Ascending aorta (tissue), 2 donors: Measurements from ENCODE around the gene CFAP58. TPM values are rescaled to one million over a fixed set of nuclear protein-coding genes. Genes with fewer than 3 reads are reported as not detected.

Source experiments
- DNase-seq, 2 donors: peaks; one replicate each; pipeline ENCODE4 v3.0.0-alpha.2; 2019; ENCODE audit warnings: low spot score in 2 of 2
- H3K27ac ChIP-seq, 2 donors: fragments of 200-600 bp; sonication (generic); one replicate each; pipeline ENCODE4 v1.5.1; 2016 to 2017; ENCODE audit warnings: mild to moderate bottlenecking in 1 of 2
- H3K27me3 ChIP-seq: fragments of 200-600 bp; sonication (generic); one replicate; pipeline ENCODE4 v1.5.1; 2017
- H3K36me3 ChIP-seq, 2 donors: fragments of 200-600 bp; sonication (generic); one replicate each; pipeline ENCODE4 v1.5.1; 2016
- H3K4me1 ChIP-seq, 2 donors: fragments of 200-600 bp; sonication (generic); one replicate each; pipeline ENCODE4 v1.5.1; 2016 to 2017; ENCODE audit warnings: mild to moderate bottlenecking in 1 of 2
- H3K4me3 ChIP-seq, 2 donors: fragments of 200-600 bp; sonication (generic); one replicate each; pipeline ENCODE4 v1.5.1; 2016 to 2017; ENCODE audit warnings: mild to moderate bottlenecking in 1 of 2
- H3K9me3 ChIP-seq, 2 donors: fragments of 200-600 bp; sonication (generic); one replicate each; pipeline ENCODE4 v1.5.1; 2016
- CTCF ChIP-seq, 3 experiments: fragments of 200-600 bp in 2 of 3; fragments of 450-650 bp in 1 of 3; sonication (generic) in 2 of 3; IDR thresholded peaks; one replicate each; pipeline ENCODE4 v1.5.1; 2016 to 2019; ENCODE audit warnings: antibody characterized with exemption in 3 of 3, mild to moderate bottlenecking in 1 of 3, moderate library complexity in 1 of 3
- intact Hi-C: fragments of 100-400 bp; cut with DNase I; formaldehyde crosslinking; loops from one replicate; pipeline ENCODE4 v1.15.1; 2023
- total RNA-seq: library from RNA; depleted of rRNA; stranded (reverse); fragments of >200 nt; gene quantifications from one replicate; pipeline ENCODE4 v1.1.0, GENCODE V29; 2016

Gene CFAP58
- total RNA-seq, 1 donor from 2014 or later: not detected

GRCh38 chr10:104351919-104352318 lies 1.7 kb upstream of the CFAP58 start:
- Histone ChIP-seq H3K36me3 (no peaks in the 10 kb centered on the region), H3K9me3 (no peaks in the 10 kb centered on the region), H3K4me3 (no peak overlapping the region), H3K27me3 (no peaks in the 10 kb centered on the region), H3K27ac (no peak overlapping the region), H3K4me1 (peaks cover 2 to 12% of the 10 kb centered on the region in 2 donors)
- intact Hi-C loops: loop anchor here (2.0 to 5.0 kb wide), 2 partner anchors 47 to 230 kb away; partner anchors contain the start of gene SFR1
- no peak for TF ChIP-seq CTCF (IDR thresholded peaks at IDR 0.05)
- no peak for DNase-seq

DNA sequence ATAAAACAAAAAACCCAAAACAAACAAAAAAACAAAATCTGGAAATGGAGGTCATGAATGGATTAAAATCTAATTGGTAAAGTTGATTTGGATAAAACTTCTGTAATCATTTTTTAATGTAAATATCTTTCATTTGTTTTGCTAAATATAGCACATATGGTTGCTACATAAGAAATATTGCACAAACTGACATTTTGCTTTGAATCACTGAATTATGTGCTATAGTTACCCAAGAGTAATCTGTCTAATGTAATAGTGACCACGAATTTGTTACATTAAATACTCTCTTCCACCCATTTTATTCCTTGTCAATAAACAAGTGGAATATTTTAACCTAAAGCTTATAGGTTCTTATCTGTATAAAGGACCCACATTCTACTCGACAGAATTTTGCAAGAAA lies 6.2 kb downstream of the CFAP58 start:
- intact Hi-C loops: no loop called here
- no peaks in the 10 kb centered on the region for H3K4me1 ChIP-seq
- no peaks in the 10 kb centered on the region for H3K36me3 ChIP-seq
- H3K9me3 ChIP-seq: no peaks in the 10 kb centered on the region
- no peak overlapping the region for H3K4me3 ChIP-seq
- no peaks in the 10 kb centered on the region for H3K27me3 ChIP-seq
- no peak for DNase-seq
- TF ChIP-seq CTCF (IDR thresholded peaks at IDR 0.05): no peak
- H3K27ac ChIP-seq: no peak overlapping the region

DNA sequence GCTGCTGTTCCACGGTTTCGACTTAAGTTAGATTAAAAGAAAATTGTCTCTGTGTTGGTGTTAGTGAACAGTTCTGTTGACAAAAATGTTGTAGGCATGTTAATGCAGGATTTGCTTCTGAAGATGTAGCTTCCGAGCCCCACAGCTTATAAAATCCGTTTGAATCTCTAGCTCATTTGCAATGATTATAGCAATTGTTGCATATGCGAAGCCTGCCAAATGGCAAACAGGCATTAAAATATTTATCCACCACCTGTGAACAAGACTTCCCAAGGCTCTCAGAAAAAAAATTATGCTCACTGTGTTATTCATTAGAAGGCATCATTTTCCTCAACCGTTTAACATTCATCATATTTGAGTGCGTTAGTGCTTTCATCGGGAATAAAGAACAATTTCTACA lies 14.3 kb downstream of the CFAP58 start:
- H3K9me3 ChIP-seq: peaks cover 0 to 5% of the 10 kb centered on the region in 2 donors
- H3K27me3 ChIP-seq: no peaks in the 10 kb centered on the region
- no peak for DNase-seq
- H3K27ac ChIP-seq: no peak overlapping the region
- intact Hi-C loops: no loop called here
- TF ChIP-seq CTCF (IDR thresholded peaks at IDR 0.05): no peak
- H3K36me3 ChIP-seq: no peaks in the 10 kb centered on the region
- no peaks in the 10 kb centered on the region for H3K4me1 ChIP-seq
- no peak overlapping the region for H3K4me3 ChIP-seq

GRCh38 chr10:104368381-104368780 lies 14.7 kb downstream of the CFAP58 start:
- Histone ChIP-seq H3K27ac (no peak overlapping the region), H3K36me3 (no peaks in the 10 kb centered on the region), H3K4me1 (no peaks in the 10 kb centered on the region), H3K4me3 (no peak overlapping the region), H3K9me3 (peaks cover 0 to 5% of the 10 kb centered on the region in 2 donors), H3K27me3 (no peaks in the 10 kb centered on the region)
- DNase-seq: no peak
- no peak for TF ChIP-seq CTCF (IDR thresholded peaks at IDR 0.05)
- intact Hi-C loops: no loop called here

DNA sequence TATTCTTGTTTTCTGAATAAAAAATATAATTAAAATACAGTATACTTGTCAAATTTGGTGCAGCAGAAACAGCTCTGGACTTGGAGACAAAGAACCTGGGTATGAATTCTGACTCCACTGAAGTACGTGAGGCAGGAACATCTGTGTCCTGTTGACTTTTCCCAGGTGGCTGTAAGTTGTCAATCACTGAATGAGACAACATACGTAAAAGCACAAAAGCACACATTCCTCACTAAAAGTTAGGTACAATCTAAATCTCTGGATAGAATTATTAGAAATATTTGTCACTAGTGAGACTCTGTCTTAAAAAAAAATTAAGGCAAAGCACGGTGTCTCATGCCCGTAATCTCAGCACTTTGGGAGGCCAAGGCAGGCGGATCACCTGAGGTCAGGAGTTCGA lies 18.1 kb downstream of the CFAP58 start:
- Histone ChIP-seq H3K4me3 (no peak overlapping the region), H3K27me3 (no peaks in the 10 kb centered on the region), H3K4me1 (no peaks in the 10 kb centered on the region), H3K9me3 (peaks cover 0 to 5% of the 10 kb centered on the region in 2 donors), H3K36me3 (no peaks in the 10 kb centered on the region), H3K27ac (no peak overlapping the region)
- intact Hi-C loops: no loop called here
- no peak for DNase-seq
- TF ChIP-seq CTCF (IDR thresholded peaks at IDR 0.05): no peak

DNA sequence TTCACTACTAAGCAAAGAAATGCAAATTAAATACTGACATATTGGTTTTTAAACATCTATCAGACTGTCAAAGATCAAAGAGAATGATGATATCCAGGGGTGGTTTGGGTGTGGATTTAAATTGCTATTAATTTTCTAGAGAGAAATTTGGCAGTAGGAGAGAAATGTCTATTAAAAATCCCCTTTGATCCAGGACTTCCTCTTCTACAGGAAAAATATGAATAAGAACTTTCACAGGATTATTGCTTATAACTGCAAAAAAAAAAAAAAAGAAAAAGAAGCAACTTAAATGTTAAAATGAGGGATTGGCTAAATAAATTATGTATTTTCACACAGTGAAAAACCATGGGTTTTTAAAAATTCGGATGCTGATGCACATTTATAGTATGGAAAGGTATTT lies 21.0 kb downstream of the CFAP58 start:
- Histone ChIP-seq H3K4me3 (no peak overlapping the region), H3K36me3 (no peaks in the 10 kb centered on the region), H3K27me3 (no peaks in the 10 kb centered on the region), H3K9me3 (peaks cover 0 to 5% of the 10 kb centered on the region in 2 donors), H3K27ac (no peak overlapping the region), H3K4me1 (no peaks in the 10 kb centered on the region)
- intact Hi-C loops: no loop called here
- TF ChIP-seq CTCF (IDR thresholded peaks at IDR 0.05): no peak
- no peak for DNase-seq
